Epidermal melanocyte (primary cell): ENCODE measurements around the gene ERCC6L.
"Not testable (repeated sequence)": the region's sequence is repeated elsewhere in the genome, so short reads cannot be mapped to it uniquely, and the experiment has no call there.

ENCODE experiments used
- DNase-seq: peaks from one replicate; pipeline ENCODE4 v3.0.0; 2011; ENCODE audit warnings: low spot score; ENCODE audit not compliant: insufficient read length

The ERCC6L gene

GRCh38 chrX:72253686-72254085, 14.9 kb upstream of the ERCC6L start:
- DNase-seq = no peak

- no peak for DNase-seq
Measured at GRCh38 chrX:72247206-72247942, 8.5 kb upstream of the ERCC6L start.

GRCh38 chrX:72245461-72246089, 6.7 kb upstream of the ERCC6L start:
- peak; percentile 36 for DNase-seq

- no peak for DNase-seq
Measured at GRCh38 chrX:72243472-72243871, 4.6 kb upstream of the ERCC6L start.

GRCh38 chrX:72240976-72241375, 2.1 kb upstream of the ERCC6L start:
- no peak for DNase-seq

- DNase-seq = no peak
Measured at GRCh38 chrX:72238183-72238582, 644 bp downstream of the ERCC6L start.

- DNase-seq = no peak
Measured at GRCh38 chrX:72236841-72237240, 2.0 kb downstream of the ERCC6L start.

GRCh38 chrX:72230290-72230689, 8.5 kb downstream of the ERCC6L start:
- no peak for DNase-seq

GRCh38 chrX:72220375-72220774, 18.5 kb downstream of the ERCC6L start:
- not testable (repeated sequence) for DNase-seq

- no peak for DNase-seq
Measured at GRCh38 chrX:72216973-72217372, 21.9 kb downstream of the ERCC6L start.

GRCh38 chrX:72208126-72208800, 30.6 kb downstream of the ERCC6L start:
- no peak for DNase-seq

GRCh38 chrX:72207366-72207765, 31.5 kb downstream of the ERCC6L start:
- DNase-seq = no peak

GRCh38 chrX:72205706-72206105, 33.1 kb downstream of the ERCC6L start:
- DNase-seq = no peak

GRCh38 chrX:72203421-72203820, 35.4 kb downstream of the ERCC6L start:
- no peak for DNase-seq

GRCh38 chrX:72202792-72203401, 35.9 kb downstream of the ERCC6L start:
- DNase-seq = no peak

- no peak for DNase-seq
Measured at GRCh38 chrX:72201836-72202536, 36.8 kb downstream of the ERCC6L start.

- no peak for DNase-seq
Measured at GRCh38 chrX:72182924-72183323, 55.9 kb downstream of the ERCC6L start.

GRCh38 chrX:72181178-72182125, 57.4 kb downstream of the ERCC6L start, which contains the start of gene PIN4:
PIN4 (plus strand) TSS chrX:72181757; CDS start chrX:72181786, 29 bp downstream.
- DNase-seq = peak; percentile 67

- DNase-seq = no peak
Measured at GRCh38 chrX:72180539-72180938, 58.3 kb downstream of the ERCC6L start.

GRCh38 chrX:72176981-72177380, 61.8 kb downstream of the ERCC6L start:
- no peak for DNase-seq
